Measurements from ENCODE around the gene TGM2. TPM values are rescaled to one million over a fixed set of nuclear protein-coding genes. Genes with fewer than 3 reads are reported as not detected.

The TGM2 gene
- polyA plus RNA-seq, 1 donor = 31.8 TPM

GRCh38 chr20:38177201-38177600 is 12.1 kb upstream of the TGM2 start:
- no peak for DNase-seq

GRCh38 chr20:38175304-38176180 is 10.5 kb upstream of the TGM2 start:
- no peak for DNase-seq

GRCh38 chr20:38173237-38174156 is 8.4 kb upstream of the TGM2 start:
- no peak for DNase-seq

GRCh38 chr20:38172408-38172807 is 7.3 kb upstream of the TGM2 start:
- DNase-seq = no peak

- DNase-seq = no peak
Measured at GRCh38 chr20:38171675-38172043, 6.6 kb upstream of the TGM2 start.

GRCh38 chr20:38170826-38171674 is 6.0 kb upstream of the TGM2 start:
- no peak for DNase-seq

GRCh38 chr20:38170219-38170825 is 5.3 kb upstream of the TGM2 start:
- no peak for DNase-seq

GRCh38 chr20:38169636-38170193 is 4.6 kb upstream of the TGM2 start:
- DNase-seq = no peak

- no peak for DNase-seq
Measured at GRCh38 chr20:38168791-38169589, 3.9 kb upstream of the TGM2 start.

- no peak for DNase-seq
Measured at GRCh38 chr20:38167851-38168760, 3.0 kb upstream of the TGM2 start.

- no peak for DNase-seq
Measured at GRCh38 chr20:38167328-38167850, 2.3 kb upstream of the TGM2 start.

- DNase-seq = no peak
Measured at GRCh38 chr20:38166703-38167233, 1.7 kb upstream of the TGM2 start.

- DNase-seq = no peak
Measured at GRCh38 chr20:38165966-38166702, 1.1 kb upstream of the TGM2 start.

- no peak for DNase-seq
Measured at GRCh38 chr20:38164624-38165088, 414 bp downstream of the TGM2 start.

- no peak for DNase-seq
Measured at GRCh38 chr20:38164069-38164468, 1.0 kb downstream of the TGM2 start.

- DNase-seq = no peak
Measured at GRCh38 chr20:38162878-38163875, 1.9 kb downstream of the TGM2 start.

- no peak for DNase-seq
Measured at GRCh38 chr20:38162149-38162548, 2.9 kb downstream of the TGM2 start.

All from left kidney (tissue), 2 donors.